HG03025 (cell line): ENCODE results near the gene BCOR.

ENCODE experiments used
- ATAC-seq: cut with Tn5 transposase; IDR thresholded peaks from one replicate; pipeline ENCODE4 v1.9.1; 2021; ENCODE audit warnings: mild to moderate bottlenecking, moderate library complexity; ENCODE audit not compliant: unreplicated experiment, low FRiP score

BCOR gene

GRCh38 chrX:40007756-40008705 lies 89.7 kb downstream of the BCOR start:
- no peak for ATAC-seq

- ATAC-seq, result no peak
These were observed 90.5 kb downstream of the BCOR start for GRCh38 chrX:40007131-40007755.

GRCh38 chrX:40006106-40007017 lies 91.4 kb downstream of the BCOR start:
- ATAC-seq, result no peak

DNA sequence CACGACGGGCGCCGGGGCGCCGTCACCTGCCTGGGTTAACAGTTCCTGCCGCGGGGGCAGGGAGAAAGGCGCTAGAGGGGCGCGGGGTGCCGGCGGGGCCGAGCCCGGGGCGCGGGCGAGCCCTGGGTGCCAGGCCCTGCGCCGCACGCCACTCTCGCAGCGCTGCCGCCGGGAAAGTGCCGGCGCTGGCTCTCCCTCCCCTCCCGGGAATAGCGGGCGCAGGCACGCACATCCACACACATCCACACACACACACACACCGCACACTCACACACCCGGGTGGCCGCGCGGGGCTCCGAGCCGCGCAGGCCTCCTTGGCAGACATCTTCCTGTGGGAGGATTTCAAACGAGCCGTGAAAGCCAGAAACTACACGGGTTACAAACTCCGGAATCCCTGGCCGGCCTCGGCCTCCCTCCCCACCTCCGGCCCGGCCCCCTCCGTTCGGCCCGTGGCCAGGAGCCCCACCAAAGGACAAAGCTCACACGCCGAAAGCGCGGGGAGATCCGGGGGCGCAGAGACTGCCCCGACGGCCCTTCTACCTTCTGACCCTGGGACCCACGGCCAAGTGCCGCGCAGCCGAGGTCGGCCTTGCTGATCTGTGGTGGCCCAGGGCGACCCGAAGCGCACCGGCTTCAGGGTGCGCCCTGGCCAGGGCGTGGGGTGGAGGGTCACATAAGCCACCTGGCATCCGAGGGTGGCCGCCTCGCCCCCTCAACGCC lies 92.3 kb downstream of the BCOR start:
- no peak for ATAC-seq

DNA sequence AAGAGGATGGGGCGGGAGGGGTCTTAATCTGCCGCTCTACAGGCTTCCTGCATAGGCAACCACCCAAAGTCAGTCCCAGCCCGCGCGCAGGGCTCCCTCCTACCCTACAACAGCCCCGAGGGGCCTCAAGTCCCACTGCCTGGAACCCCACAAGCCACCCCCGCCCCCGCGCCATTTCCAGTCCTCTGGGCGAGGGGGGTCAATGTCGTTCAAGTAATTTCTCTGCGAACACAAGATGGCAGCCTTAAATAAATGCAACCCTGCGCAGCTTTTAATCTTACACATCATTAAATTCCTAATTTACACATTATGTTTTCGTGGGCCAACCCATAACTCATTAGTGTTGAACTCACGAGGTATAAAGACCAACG lies 92.9 kb downstream of the BCOR start:
- no peak for ATAC-seq

DNA sequence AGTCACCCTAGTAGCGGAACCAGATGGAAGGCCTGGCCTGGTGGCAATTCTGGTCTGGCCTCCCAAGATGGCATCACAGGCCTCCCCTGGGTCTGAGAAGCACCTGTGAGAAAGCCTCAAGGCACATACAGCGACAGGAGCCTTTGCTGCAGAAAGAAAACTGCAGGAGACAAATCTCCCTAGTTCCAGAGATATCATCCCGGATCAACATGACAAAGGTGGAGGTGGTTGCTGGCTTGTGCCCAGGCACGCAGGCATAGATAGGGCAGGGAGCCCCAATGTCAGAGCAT lies 93.6 kb downstream of the BCOR start:
- ATAC-seq, result no peak

DNA sequence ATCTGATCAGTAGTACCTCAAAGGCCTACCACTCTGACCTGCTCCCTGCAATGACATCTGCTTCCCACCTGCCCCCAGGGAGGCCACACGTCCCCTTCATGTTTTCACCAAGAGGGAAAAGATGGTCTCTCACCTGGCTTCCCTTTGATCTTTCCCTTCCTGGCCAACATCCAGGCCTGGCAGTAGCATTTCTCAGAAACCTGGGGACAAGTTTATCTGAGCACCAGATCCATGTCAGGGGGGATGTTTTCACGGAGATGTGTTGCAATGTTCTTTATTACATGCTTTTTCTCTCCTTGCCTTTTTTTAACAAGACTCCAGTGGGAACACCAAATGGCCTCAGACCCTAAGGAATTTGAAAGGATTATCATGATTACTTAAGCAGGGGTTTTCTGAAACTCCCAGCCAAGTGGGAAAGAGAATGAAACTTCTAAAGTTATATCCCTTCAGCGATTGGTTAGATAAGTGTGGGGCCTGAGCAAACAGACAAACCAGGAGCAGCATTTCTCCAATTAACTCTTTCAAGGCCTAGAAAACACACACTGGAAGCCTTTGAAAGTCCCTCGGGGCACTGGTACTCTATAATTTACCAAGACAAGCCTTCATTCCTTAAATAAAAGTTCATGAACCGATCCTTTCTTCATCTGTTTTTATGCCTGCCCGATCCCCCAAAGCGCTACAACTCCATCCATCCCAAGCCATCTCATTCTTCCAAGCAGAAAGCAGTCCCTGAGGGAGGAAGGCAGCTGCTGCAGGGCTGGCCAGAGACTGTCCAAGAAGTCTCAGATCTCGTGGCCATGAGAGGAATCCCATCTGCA lies 94.1 kb downstream of the BCOR start:
- ATAC-seq, result no peak

DNA sequence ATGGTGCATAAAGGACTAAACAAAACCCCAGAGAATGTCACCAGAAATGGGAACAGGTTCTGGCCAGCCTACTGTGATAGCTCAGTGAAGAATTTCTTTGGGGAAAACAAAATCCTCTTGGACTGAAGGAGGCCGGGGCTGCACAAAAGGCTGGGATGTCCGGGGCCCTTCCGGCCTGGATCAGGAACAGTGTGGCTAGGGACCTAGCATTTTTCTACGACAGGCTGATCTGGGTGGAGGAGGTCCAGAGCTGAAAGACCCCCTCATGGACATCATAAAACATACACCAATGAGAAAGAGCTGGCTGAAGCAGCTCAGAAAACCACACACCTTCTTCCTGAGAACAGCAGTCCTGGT lies 94.7 kb downstream of the BCOR start:
- ATAC-seq, result no peak
